NCI-H524 treated with DMSO at 0.1 percent for 48 hours (cell line): ENCODE measurements around the gene GRAP2.
A peak's percentile ranks its signal among the peaks of the same experiment; 100 is the strongest.

Experiments
- DNase-seq: peaks from one replicate; lab custom pipeline; 2025; lab: John Stamatoyannopoulos, UW

GRAP2 gene

GRCh38 chr22:40014667-40015248 is 113.9 kb downstream of the GRAP2 start:
- DNase-seq = no peak

DNA sequence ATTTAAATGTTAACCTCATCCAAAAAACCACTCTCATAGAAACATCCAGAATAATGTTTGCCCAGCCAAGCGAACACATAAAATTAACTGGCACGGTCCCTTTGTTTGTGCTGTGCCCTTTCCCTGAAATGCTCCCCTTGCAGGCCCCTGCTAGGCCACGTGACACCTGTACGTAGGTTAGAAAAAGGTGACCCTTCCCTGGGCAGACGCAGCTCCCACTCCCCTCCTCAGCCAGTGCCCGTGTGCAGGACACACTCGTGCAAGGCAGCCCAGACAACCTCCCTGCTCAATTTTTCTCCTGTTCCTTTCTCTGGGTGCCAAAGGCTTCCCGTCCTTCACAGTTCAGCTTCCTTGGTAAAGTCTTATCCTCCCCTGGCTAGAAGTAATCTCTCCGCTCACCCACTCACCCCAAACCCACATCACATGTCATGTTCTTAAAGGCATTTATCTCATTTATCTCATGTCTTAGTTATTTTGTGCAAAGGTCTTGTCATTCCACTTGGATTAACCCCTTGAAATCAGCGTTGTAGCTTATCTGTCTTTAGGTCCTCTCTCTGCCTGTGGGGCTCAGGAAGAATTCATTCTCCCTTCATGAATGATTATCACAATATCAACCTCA is 114.6 kb downstream of the GRAP2 start:
- no peak for DNase-seq

DNA sequence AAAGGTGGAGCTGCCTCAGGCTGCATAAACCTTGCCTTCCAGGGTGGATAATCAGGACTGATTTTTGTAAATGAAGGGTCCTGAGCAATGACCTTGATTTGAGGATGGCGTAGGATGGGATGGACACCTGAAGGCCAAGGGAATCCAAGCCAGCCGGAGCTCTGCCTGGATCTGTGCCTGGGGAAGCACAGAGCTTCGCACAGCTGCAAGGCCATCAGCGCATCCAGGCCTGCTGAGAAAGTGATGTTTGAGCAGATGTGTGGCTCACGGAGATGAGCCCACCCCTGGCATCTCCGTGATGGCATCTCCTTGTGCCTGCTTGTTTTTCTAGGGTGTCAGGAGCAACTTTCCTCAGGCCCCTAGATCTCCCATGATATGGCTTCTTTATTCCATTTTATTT is 117.2 kb downstream of the GRAP2 start:
- DNase-seq = no peak

DNA sequence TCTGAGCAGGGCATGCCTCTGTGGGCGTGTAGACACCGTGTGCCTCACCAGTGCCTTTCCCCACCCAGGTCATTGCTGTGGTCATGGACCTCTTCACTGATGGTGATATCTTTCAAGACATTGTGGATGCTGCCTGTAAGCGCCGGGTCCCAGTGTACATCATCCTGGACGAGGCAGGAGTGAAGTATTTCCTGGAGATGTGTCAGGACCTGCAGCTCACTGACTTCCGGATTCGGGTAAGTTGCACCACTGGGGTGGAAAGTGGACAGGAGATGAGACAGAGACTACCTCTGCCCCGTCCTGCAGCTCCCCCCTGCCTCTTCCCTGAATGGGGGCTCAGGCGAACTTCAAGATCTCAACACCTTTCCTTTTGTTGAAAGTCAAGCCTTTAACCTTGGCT is 118.2 kb downstream of the GRAP2 start:
- DNase-seq = no peak

GRCh38 chr22:40020956-40021355 is 120.1 kb downstream of the GRAP2 start:
- no peak for DNase-seq

GRCh38 chr22:40021401-40022000 is 120.6 kb downstream of the GRAP2 start:
- peak; percentile 56 for DNase-seq

GRCh38 chr22:40022536-40023240 is 121.8 kb downstream of the GRAP2 start:
- DNase-seq = no peak
